A549 (cell line): Measurements from ENCODE around the gene EFCAB8. TPM values are rescaled to one million over a fixed set of nuclear protein-coding genes. Genes with fewer than 3 reads are reported as not detected.
A peak's percentile ranks its signal among the peaks of the same experiment; 100 is the strongest.

Experiments used
- ATAC-seq, 2 experiments: fragments of 200-7000 bp in 1 of 2; fragments of >200 bp in 1 of 2; cut with Nextera tagmentation in 1 of 2; cut with Tn5 transposase in 1 of 2; 3 replicates each; pipeline versions ENCODE4 v1.8.0 to v1.9.1; 2018 to 2020; ENCODE audit warnings: mild to moderate bottlenecking in 1 of 2, moderate library complexity in 1 of 2
- CTCF ChIA-PET: fragments of 300-600 bp; sonication (Branson Sonifier 250); formaldehyde crosslinking; extraction: SDS; loops from one replicate; lab custom pipeline; 2021; ENCODE audit warnings: antibody characterized with exemption, inconsistent platforms; lab: Yijun Ruan, JAX
- POLR2A ChIA-PET: fragments of 350-600 bp; formaldehyde crosslinking; extraction: SDS; loops from one replicate; lab custom pipeline; 2021; ENCODE audit warnings: antibody characterized with exemption, inconsistent platforms; lab: Yijun Ruan, JAX
- DNase-seq, 2 experiments: peaks; one replicate each; pipeline versions ENCODE4 v3.0.0 to v3.0.0-alpha.2; 2011 to 2016; ENCODE audit warnings: low read depth in 1 of 2, low spot score in 1 of 2
- FAIRE-seq: peaks from 2 replicates; lab custom pipeline; 2011; peaks lifted over from hg19 to GRCh38; lab: Jason Lieb, UNC
- H3K27ac ChIP-seq, 2 experiments: fragments of >200 bp; sonication (Bioruptor Twin); formaldehyde crosslinking; 3 replicates each; pipeline ENCODE4 v1.5.1; 2016 to 2017
- H3K4me1 ChIP-seq: fragments of >200 bp; sonication (Bioruptor Twin); formaldehyde crosslinking; 3 replicates; pipeline ENCODE4 v1.6.1; 2016
- H3K4me2 ChIP-seq: fragments of >200 bp; sonication (Bioruptor Twin); formaldehyde crosslinking; 3 replicates; pipeline ENCODE4 v1.6.1; 2016
- H3K4me3 ChIP-seq: fragments of >200 bp; sonication (Bioruptor Twin); formaldehyde crosslinking; 3 replicates; pipeline ENCODE4 v1.5.1; 2016
- H3K9me3 ChIP-seq: fragments of >200 bp; sonication (Bioruptor Twin); formaldehyde crosslinking; 3 replicates; pipeline ENCODE4 v1.6.1; 2016
- CEBPB ChIP-seq, 2 experiments: fragments of >200 bp in 1 of 2; sonication (Bioruptor Twin) in 1 of 2; formaldehyde crosslinking in 1 of 2; IDR thresholded peaks; 2 replicates each; pipeline ENCODE4 v1.6.1; 2012 to 2016
- CHD4 ChIP-seq: fragments of 200-600 bp; sonication (generic); IDR thresholded peaks from 2 replicates; pipeline ENCODE4 v1.6.1; 2016; ENCODE audit warnings: antibody characterized with exemption, mild to moderate bottlenecking, borderline replicate concordance
- EHF ChIP-seq: fragments of 250-450 bp; sonication (Bioruptor Pico); IDR thresholded peaks from 2 replicates; pipeline ENCODE4 v1.5.0; 2020; ENCODE audit warnings: mild to moderate bottlenecking
- GATA3 ChIP-seq: IDR thresholded peaks from 2 replicates; pipeline ENCODE4 v1.6.1; 2012; ENCODE audit warnings: borderline replicate concordance
- HDAC2 ChIP-seq: fragments of 200-600 bp; sonication (generic); IDR thresholded peaks from 2 replicates; pipeline ENCODE4 v1.6.1; 2016
- JUN ChIP-seq, 2 experiments: fragments of >200 bp; sonication (Bioruptor Twin); formaldehyde crosslinking; IDR thresholded peaks; 2 replicates in 1 of 2; 3 replicates in 1 of 2; pipeline ENCODE4 v1.6.1; 2016 to 2017
- JUNB ChIP-seq: fragments of >200 bp; sonication (Bioruptor Twin); formaldehyde crosslinking; IDR thresholded peaks from 2 replicates; pipeline ENCODE4 v1.6.1; 2016
- KDM1A ChIP-seq: fragments of 200-600 bp; sonication (generic); IDR thresholded peaks from 2 replicates; pipeline ENCODE4 v1.6.1; 2016; ENCODE audit warnings: low read depth, mild to moderate bottlenecking
- MYC ChIP-seq: IDR thresholded peaks from 2 replicates; pipeline ENCODE4 v1.6.1; 2012; ENCODE audit warnings: mild to moderate bottlenecking, inconsistent platforms, low read length, improper control_type of control experiment, borderline replicate concordance
- POLR2AphosphoS2 ChIP-seq: conservative IDR thresholded peaks from 2 replicates; pipeline ENCODE4 v1.6.1; 2012; ENCODE audit warnings: low read length, improper control_type of control experiment, inconsistent platforms
- TFCP2L1 ChIP-seq: fragments of 250-450 bp; sonication (Bioruptor Pico); IDR thresholded peaks from 2 replicates; pipeline ENCODE4 v1.5.0; 2021; ENCODE audit warnings: mild to moderate bottlenecking
- ZFP36 ChIP-seq: fragments of 450-650 bp; IDR thresholded peaks from 2 replicates; pipeline ENCODE4 v1.6.1; 2014; ENCODE audit warnings: borderline replicate concordance; ENCODE audit not compliant: partially characterized antibody
- ZNF302 ChIP-seq: fragments of 250-450 bp; sonication (Bioruptor Pico); IDR thresholded peaks from 2 replicates; pipeline ENCODE4 v1.9.0; 2021; ENCODE audit warnings: inconsistent platforms, mild to moderate bottlenecking, moderate library complexity
- WGBS: methylation state at CpG from one replicate; pipeline ENCODE4 v1.1.6; 2017; ENCODE audit errors: missing lambda C conversion rate; 5-methylcytosine and 5-hydroxymethylcytosine counted together
- polyA plus RNA-seq, 4 experiments: library from polyadenylated mRNA; depleted of rRNA in 3 of 4; stranded (reverse); fragments of >200 nt; fragmentation: RNase III in 1 of 4; extraction: RNeasy Plus Mini Kit Qiagen cat#74134 plus additional on column Dnase treatment in 1 of 4; gene quantifications; 2 replicates in 3 of 4; 3 replicates in 1 of 4; pipeline ENCODE4 v1.2.3, GENCODE V29; 2011 to 2017
- TF ChIP-seq, protein P1 (sequence below): fragments of >200 bp; sonication (Bioruptor Twin); formaldehyde crosslinking; IDR thresholded peaks from 2 replicates; pipeline ENCODE4 v1.6.1; 2016
- TF ChIP-seq, protein P2 (sequence below): IDR thresholded peaks from 2 replicates; pipeline ENCODE4 v1.6.1; 2012
- TF ChIP-seq, protein P3 (sequence below): fragments of 150-350 bp; IDR thresholded peaks from 2 replicates; pipeline ENCODE4 v1.6.1; 2014; ENCODE audit warnings: low read depth, mild to moderate bottlenecking, low read length

The EFCAB8 gene
- polyA plus RNA-seq, 2 of the 4 experiments (the other 2 are of a cell fraction) = not detected

DNA sequence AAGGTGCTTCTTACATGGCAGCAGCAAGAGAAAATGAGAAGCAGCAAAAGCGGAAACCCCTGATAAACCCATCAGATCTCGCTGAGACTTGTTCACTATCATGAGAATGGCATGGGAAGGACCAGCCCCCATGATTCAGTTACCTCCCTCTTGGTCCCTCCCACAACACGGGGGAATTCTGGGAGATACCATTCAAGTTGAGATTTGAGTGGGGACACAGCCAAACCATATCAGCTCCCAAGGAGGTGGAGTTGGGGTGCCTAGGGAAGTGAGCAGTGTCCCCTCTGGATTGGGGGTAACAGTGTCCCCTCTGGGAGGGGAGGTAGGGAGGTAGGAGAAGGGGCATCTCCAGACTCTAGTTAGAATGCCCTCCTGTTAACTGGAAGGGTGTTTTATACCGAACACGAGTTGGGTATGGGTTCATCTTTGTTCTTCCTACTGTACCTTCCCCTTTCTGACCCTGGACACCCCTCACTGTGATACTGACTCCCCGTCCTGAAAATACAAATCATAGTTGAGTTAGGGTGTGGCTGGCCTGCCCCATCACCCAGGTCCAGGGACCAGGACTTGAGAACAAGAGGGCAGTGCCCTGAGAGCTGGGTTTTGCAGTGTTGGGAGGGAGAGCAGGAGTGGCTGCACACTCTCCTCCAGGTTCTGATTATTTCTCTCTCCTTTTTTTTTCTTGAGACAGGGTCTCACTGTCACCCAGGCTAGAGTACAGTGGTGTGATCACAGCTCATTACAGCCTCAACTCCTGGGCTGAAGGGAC lies 62.0 kb downstream of the EFCAB8 start:
- DNase-seq (no peak), ATAC-seq (no peak), FAIRE-seq (no peak)
- Histone ChIP-seq H3K4me3 (no peak overlapping the region), H3K4me1 (no peaks in the 10 kb centered on the region), H3K27ac (no peak overlapping the region), H3K9me3 (peaks cover 10% of the 10 kb centered on the region), H3K4me2 (no peak overlapping the region)
- ChIA-PET CTCF (interaction anchor here (0.6 to 1.5 kb wide), 4 partner anchors 23 to 131 kb away, joined by 3 read pairs; no protein-coding TSS in a partner anchor), POLR2A (no interaction called here)
- WGBS = 34% methylated on average over 6 of the region's 6 CpGs
- TF ChIP-seq CEBPB (IDR thresholded peaks at IDR 0.05) (no peak), JUNB (no peak), TFCP2L1 (CRISPR knock-in tag) (no peak)
- TF ChIP-seq, protein P1, sequence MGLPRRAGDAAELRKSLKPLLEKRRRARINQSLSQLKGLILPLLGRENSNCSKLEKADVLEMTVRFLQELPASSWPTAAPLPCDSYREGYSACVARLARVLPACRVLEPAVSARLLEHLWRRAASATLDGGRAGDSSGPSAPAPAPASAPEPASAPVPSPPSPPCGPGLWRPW = no peak

DNA sequence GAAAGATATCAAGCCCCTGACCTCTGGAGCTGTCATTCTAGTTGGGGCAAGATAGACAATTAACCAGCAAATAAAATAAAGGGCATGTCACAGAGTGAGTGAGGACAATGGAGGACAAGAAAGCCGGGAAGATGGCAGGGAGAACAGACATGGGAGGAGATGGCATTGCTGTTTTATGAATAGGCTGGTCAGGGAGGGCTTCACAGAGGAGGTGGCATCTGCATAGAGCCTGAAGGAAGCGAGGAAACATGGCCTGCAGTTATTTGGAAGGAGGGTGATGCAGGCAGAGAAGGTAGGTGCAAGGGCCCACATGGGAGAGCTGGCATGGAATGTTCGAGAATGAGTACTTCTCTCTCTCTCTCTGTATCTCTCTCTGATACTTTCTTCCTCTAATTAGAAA lies 63.7 kb downstream of the EFCAB8 start:
- 22% methylated on average over 3 of the region's 3 CpGs for WGBS
- CTCF ChIA-PET = interaction anchor here (1.5 kb wide), 1 partner anchor 22 kb away, joined by 3 read pairs; no protein-coding TSS in a partner anchor
- FAIRE-seq (no peak), ATAC-seq (no peak), DNase-seq (no peak)
- peak; percentile 6 for TF ChIP-seq ZFP36
- TF ChIP-seq MYC = no peak
- H3K27ac ChIP-seq = no peak overlapping the region
- POLR2A ChIA-PET = no interaction called here
- H3K9me3 ChIP-seq = no peaks in the 10 kb centered on the region; the same call in 2 of the 3 replicates
- no peak overlapping the region for H3K4me3 ChIP-seq
- no peaks in the 10 kb centered on the region for H3K4me1 ChIP-seq
- no peak overlapping the region for H3K4me2 ChIP-seq

DNA sequence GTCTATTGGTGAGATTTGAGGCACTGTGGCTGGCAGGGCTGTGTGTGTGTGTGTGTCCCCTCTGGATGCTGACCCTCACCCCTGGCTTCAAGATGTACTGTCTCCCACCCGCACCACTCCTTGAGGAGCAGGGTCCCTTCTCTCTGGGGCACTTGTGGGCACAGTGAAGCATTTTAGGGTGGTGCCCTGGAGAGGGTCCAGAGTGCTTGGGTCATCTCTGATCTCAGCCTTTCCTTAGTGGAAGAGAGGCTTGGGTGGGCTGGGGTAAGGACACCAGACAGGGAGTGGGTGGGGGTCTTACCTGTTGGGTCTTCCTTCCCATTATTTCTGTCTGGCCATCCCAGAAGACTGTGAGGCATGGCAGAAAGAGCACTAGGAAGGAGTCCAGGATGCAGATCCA lies 66.1 kb downstream of the EFCAB8 start:
- Histone ChIP-seq H3K4me3 (no peak overlapping the region), H3K9me3 (no peaks in the 10 kb centered on the region; the same call in 2 of the 3 replicates)
- WGBS = 67% methylated on average over 1 of the region's 1 CpG
- FAIRE-seq = no peak
- DNase-seq = no peak
- POLR2A ChIA-PET = no interaction called here
- no peak for TF ChIP-seq JUN (IDR thresholded peaks at IDR 0.05)
- TF ChIP-seq HDAC2 = no peak
- no peak for TF ChIP-seq GATA3
- TF ChIP-seq EHF (CRISPR knock-in tag) = no peak
- TF ChIP-seq, protein P2, sequence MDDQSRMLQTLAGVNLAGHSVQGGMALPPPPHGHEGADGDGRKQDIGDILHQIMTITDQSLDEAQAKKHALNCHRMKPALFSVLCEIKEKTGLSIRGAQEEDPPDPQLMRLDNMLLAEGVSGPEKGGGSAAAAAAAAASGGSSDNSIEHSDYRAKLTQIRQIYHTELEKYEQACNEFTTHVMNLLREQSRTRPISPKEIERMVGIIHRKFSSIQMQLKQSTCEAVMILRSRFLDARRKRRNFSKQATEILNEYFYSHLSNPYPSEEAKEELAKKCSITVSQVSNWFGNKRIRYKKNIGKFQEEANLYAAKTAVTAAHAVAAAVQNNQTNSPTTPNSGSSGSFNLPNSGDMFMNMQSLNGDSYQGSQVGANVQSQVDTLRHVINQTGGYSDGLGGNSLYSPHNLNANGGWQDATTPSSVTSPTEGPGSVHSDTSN = no peak
- no peak for TF ChIP-seq ZNF302 (CRISPR knock-in tag)
- no peak for TF ChIP-seq POLR2AphosphoS2
- TF ChIP-seq, protein P3, sequence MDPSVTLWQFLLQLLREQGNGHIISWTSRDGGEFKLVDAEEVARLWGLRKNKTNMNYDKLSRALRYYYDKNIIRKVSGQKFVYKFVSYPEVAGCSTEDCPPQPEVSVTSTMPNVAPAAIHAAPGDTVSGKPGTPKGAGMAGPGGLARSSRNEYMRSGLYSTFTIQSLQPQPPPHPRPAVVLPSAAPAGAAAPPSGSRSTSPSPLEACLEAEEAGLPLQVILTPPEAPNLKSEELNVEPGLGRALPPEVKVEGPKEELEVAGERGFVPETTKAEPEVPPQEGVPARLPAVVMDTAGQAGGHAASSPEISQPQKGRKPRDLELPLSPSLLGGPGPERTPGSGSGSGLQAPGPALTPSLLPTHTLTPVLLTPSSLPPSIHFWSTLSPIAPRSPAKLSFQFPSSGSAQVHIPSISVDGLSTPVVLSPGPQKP = no peak
- no peak for TF ChIP-seq JUNB
- TF ChIP-seq, protein P1 = no peak
- no peak for TF ChIP-seq CHD4
- TF ChIP-seq KDM1A = no peak
- TF ChIP-seq, all 56 proteins: peak for 0
- no peak for ATAC-seq
- Histone ChIP-seq H3K4me2 (no peak overlapping the region), H3K4me1 (no peaks in the 10 kb centered on the region), H3K27ac (no peak overlapping the region)
- CTCF ChIA-PET = no interaction called here
